Hematopoietic multipotent progenitor cell treated with erythropoietin and hydrocortisone succinate and interleukin-3 and kit ligand, for 15 days (in vitro differentiated cells): ENCODE results near the gene CR2.
A peak's percentile ranks its signal among the peaks of the same experiment; 100 is the strongest.
"Not testable (repeated sequence)": the region's sequence is repeated elsewhere in the genome, so short reads cannot be mapped to it uniquely, and the experiment has no call there.

ENCODE experiments used
- DNase-seq: peaks from one replicate; pipeline ENCODE4 v3.0.0-alpha.2; 2015; ENCODE audit warnings: low spot score

CR2 gene

DNA sequence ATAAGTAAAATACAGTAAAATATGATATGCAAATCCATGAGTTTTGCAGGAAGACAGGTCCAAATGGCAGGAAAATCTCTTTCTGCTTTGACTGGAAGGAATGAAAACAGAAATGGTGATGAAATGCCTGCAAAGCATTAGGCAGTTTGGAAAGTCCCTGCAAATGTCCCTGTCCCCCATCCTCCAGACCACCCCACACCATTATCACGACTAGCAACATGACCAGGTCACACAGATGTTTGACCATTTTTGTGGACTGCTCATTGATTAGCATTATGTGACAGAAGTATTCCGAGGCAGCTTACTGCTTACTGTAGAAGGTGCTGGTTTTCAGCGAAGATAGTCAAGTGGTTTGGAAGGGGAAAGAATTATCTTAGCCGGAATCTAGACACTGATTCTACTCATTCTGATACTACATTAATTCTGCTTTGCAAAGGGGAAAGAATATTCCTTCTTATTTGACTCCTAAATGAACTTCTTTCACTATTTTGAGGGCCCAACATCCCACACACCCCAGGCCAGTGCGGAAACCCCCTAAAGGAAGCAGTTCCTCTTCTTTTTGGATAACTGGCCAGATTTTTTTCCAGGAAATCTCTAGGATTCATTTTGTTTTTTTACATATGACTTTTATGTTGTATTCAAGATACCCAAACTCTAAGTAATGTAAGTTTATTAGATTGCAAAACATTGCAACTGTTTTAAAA, 9.5 kb upstream of the CR2 start:
- DNase-seq, result no peak

DNA sequence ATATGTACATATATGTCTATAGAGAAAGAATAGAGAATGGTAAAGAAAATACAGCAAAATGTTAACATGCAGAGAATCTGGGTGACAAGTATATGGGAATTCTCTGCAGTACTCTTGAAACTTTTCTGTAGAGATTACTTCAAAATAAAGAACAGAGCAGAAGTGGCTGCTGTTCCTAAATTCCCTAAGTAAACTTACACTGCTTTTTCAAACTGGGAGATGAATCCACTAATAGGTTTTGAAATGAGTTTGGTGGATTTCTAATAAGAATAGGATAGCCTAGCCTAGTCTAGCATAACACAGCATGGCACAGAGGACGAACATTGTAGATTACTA, 450 bp upstream of the CR2 start:
- no peak for DNase-seq

DNA sequence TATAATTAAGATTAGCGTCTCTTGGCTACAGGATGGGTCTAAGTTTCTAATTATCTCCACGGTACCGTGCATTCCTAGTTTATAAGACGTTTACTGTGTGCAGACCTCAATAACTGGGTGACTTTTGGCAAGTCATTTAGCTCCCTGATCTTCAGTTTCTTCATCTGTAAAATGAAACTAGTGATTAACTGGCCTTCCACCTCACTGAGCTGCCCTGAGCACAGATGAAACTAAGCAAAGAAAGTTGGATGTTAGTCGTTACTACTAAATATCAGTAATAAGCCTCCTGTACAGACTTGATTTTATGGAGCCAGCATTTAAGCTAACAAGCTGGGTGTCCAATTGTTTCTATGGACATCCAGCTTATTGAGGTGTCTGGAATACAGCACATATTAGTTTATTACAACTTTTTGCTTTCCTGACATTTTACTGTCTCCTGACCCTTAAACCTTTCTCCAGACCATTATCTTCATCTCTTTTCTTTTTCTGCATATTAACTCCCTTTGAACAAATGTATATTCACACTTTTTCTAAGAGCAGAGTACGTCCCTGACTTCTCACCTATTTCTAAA, 1.1 kb downstream of the CR2 start:
- no peak for DNase-seq

DNA sequence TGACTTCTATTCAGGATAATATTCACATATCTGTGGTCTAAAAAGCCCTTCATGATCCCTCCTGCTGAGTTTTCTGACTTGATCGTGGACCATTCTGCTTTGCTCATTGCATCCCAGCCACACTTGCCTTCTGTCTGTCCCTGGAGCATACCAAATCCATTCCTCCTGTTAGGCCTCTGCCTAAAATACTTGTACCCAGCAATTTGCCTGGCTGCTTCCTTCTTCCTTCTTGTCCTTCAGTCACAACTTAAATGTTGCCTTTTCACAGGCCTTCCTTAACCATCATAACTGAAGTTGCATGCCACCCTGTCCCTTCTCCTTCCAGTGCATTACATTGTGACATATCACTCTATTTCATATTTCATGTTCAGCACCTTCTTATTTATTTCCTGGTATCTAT, 4.3 kb downstream of the CR2 start:
- no peak for DNase-seq

DNA sequence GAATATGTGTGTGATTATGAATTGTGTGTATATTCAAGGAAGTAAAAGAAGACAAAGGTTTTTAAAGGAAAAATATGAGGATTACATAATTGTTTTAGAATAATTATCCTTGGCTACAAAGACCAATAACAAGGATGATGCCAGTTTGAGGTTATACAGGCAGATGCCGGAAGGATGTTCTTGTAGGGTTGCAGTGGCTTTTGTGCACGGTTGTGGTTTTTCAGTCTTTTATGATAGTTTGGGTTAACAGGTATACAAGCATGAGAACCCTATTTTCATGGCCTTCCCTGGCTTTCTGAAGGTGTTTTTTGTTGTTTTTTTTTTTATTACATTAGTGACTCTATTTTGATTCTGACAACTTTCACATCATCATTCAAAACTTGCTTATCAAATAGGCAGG, 4.9 kb downstream of the CR2 start:
- DNase-seq, result no peak

DNA sequence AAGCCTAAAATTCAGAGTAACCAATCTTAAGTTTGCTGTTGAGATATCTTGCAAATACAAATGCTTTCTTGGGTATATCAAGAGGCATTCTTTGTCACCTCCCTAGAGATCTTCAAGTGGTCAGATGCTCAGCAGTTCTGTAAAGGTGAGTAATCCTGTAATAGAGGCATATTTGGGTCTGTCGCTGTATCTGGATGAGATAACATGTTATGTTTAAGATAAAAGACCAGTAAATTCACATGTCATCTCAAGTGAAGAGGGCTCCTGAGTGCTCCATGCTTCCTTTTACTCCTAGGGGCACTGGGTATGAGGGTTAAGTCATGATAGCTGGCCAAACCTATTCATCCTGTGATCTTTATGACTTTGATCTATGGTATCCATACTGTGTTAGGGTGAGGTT, 7.5 kb downstream of the CR2 start:
- DNase-seq, result no peak

DNA sequence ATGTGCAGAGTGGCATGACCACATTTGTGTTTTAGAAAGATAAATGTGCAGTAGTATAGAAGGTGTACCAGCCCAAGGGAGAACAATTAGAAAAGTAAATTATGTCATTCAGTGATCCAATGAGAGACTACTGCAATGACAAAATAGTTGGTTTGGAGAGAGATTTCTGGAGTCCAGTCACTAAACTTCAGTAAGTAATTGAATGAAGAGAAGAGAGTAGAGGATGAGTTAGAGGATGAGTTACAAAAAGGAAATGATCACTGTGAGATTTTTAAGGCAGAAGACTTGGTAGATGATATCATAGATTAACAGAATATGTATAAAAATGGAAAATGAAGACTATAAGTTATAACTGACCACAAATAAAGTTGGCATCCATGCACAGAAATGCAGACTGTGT, 8.4 kb downstream of the CR2 start:
- no peak for DNase-seq

DNA sequence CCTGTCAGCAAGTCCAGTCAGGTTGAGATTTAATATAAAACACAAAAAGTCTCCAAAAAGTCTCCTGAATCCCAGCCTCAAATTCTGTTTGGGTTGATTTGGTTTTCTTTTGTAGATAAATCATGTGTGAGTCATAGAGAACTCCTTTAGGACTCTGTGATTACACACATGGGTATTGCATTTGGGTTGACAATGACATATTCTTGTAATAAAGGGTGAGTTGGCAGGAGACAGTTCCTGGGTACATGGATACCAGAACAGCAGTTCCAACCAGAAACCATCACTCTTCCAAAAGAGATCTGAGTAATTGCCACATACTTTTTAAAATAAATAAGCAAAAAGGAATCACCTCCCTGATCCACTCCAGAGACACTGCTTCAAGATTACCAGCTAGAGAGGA, 8.9 kb downstream of the CR2 start:
- no peak for DNase-seq

DNA sequence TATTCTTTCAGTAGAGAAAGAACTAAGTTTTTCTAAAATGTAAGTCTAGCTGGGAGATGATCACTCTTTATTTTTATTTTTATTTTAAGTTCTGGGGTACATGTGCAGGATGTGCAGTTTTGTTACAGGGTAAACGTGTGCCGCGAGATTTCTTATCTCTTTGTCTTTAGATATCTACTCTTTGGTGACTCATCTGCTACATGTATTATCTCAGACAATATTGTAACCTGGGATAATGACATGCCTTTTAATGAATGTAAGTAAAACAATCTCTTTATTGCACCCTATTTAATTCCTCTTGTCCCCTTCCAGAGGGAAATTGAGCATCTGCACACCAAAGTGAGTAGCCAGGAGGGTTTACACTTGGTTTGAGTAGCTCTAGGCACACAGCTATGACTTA, 9.4 kb downstream of the CR2 start:
- no peak for DNase-seq

DNA sequence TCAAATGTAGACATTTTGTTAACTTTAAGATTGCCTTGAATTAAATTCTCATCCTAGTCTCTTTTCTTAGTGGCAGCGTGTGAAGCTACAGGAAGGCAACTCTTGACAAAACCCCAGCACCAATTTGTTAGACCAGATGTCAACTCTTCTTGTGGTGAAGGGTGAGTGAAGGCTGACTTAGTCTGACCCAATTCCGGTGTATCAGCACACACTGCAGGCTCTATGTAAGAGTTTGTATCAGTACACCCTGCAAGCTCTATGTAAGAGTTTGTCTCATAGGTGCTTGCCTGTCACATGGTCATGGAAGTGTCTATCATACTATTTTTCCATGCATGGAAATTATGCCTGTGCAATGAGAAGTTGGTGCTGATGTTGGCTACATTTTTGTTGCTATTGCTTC, 16.8 kb downstream of the CR2 start:
- no peak for DNase-seq

DNA sequence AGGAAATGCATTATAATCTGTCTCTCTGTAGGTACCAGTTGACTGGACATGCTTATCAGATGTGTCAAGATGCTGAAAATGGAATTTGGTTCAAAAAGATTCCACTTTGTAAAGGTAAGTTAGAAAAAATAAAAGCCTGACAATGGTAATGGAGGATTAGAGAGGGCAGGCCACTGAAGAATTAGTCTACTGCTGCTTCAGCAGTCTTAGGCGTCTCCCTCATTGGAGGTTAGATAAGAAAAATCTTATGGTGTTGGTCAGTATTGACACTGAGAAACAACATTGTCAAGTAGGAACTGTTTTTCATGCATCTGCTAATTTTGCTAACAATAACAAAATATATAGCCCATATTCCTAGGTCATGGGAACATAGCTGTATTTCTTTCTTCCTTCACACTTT, 20.1 kb downstream of the CR2 start:
- no peak for DNase-seq

DNA sequence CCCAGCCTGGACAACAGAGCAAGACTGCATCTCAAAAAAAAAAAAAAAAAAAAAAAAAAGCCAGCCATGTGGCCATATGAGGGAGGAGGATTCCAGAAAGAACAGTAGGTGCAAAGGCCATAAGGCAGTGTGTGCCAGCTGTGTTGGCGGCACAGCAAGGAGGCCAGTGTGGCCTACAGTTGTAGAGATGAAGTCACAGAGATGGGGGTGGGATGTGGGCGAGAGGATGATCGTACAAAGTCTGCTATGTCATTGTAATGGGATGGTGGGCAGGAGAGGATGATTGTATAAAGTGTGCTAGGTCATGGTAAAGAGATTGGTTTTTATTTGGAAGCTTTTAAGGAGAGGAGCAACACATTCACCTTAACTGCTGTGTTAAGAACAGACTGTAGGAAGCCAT, 32.1 kb downstream of the CR2 start:
- DNase-seq, result no peak

DNA sequence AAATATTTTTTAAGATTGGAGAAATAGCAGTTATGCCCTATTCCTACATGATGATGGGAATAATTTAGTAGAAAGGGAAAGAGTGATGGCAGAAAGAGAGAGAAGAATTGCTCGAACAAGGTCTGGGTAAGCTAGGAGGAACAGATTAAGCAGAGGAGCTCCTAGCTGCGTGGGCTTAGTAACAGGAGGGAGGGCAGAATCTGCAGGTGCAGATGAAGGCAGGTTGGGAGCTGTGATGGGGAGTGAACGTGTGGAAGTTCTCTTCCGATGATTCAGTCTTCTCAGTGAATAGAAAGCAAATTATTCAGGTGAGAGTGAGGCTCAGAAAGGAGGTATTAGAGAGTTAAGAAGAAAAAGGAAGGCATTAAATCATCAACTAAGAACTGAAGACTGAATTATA, 33.5 kb downstream of the CR2 start:
- no peak for DNase-seq

DNA sequence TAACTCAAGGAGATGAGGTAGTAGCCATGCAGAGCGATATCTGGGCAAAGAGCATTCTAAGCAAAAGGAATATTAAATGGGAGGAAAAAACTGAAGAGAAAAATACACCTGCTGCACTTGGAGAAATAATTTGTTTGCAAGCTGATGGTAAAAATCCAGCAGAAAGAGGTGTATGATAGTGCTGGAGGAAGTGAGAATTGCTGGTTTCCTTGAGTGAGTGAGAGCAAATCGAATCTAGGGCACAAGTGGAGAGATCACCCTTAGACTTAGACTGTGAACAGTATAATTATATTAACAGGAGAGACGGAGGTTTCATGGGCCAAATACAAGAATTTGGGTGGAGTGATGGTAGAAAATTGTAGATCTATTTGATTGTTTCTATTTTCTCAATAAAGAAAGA, 39.1 kb downstream of the CR2 start:
- no peak for DNase-seq

DNA sequence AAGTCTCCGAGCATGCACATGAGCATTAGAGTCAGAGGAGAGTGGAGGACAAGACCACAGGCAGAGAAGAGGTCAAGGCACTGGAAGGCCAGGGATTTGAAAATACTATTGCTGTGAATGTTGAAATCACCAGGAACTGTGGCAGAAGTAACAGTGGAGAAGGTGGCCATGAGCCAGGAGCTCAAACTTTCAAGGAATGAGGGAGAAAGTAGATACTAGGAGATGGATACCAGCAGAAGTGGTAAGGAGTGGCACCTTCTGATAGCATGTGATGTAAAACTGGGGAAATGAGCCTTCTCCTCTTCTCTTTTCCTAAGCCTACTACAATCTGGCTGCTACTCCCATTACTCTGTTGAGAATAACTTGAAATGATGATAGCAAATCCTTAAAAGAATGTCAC, 40.0 kb downstream of the CR2 start:
- DNase-seq, result no peak

DNA sequence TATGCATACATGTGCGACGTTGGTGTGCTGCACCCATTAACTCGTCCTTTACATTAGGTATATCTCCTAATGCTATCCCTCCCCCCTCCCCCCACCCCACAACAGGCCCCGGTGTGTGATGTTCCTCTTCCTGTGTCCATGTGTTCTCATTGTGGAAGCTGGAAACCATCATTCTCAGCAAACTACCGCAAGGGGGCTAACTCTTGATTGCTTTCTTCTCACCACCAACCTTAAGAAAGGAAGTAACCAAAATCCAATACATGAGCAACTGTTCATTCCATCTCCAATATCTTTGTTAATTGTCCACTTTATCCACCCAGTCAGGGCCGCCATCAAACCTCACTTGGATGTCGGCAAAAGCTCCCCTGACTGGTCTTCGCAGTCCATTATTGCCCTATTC, 41.2 kb downstream of the CR2 start:
- not testable (repeated sequence) for DNase-seq

DNA sequence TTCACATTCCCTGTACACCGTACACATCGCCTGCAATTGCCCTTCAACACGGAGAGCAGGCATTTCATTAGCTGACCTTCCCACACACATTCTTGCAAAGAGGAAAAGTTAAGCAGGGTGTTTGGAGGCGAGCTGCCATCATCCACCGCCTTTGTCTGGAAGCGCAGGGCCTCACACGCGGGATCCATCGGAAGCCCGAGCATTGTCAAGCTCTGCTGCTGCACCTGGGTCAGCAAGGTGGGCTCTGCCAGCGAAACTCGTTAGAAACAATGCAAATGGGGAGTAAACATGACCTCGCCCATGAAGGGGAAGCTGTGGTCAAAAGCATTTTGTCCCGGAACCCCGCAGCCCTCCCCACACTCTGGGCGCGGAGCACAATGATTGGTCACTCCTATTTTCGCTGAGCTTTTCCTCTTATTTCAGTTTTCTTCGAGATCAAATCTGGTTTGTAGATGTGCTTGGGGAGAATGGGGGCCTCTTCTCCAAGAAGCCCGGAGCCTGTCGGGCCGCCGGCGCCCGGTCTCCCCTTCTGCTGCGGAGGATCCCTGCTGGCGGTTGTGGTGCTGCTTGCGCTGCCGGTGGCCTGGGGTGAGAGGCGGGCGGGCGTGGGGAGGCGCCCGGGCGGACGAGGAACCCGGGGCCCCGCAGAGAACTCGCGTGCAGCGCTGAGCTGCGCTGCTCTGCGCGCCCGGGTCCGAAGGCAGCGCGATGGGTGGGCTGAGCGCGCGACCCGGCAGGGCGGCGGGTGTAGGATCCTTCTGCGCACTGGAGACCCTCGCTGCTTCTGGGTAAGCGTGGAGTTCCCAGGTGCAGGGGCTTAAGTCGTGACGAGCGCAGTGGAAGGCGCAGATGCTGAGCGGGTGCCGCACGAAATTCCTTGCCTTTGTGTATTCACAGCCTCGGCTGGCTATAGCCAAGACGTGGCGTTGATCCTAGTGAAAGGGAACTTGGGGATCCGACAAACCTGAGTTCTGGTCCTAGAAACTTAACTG, 42.0 kb downstream of the CR2 start, which contains the start of gene CR1:
Gene CR1 (plus strand): TSS at position 357 of the 992 bp plus-strand sequence. CDS start 111 bp downstream, at position 468.
- peak; percentile 41 for DNase-seq

DNA sequence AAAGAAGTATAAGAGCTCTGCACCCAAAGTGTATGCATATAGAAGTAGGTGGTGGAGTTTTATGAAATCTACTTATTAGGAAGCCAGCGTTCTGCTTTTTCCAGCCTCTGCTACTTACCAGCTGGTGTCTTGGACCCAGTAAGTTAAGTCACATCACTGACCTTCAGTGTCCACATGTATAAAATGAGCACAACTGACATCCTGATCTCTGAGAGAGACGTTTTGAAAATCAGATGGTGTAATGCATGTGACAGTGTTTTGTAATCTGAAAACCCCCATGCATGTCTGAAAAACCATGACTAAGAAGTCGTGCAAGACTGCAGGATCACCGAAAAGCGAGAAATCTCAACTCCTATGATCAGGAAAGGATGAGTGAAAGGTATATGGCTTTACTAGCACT, 43.8 kb downstream of the CR2 start:
- no peak for DNase-seq

DNA sequence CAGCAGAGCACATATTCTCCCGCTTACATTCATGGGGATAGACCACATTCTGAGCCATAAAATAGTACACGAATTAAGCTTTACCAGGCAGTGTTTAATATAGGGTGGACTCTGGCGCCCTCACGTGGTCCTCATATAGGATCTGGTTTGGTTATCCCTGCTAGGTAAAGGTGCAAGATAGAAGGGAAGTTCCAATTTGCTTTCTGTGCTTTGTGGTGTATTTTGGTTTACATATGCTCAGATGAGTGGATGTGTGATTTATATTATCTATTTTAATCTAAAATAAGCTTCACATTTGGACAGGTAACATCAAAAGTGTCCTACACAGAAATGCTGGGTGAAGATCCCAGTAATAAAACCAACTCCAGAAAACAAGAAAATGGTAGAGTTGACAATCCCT, 45.4 kb downstream of the CR2 start:
- peak; percentile 84 for DNase-seq

DNA sequence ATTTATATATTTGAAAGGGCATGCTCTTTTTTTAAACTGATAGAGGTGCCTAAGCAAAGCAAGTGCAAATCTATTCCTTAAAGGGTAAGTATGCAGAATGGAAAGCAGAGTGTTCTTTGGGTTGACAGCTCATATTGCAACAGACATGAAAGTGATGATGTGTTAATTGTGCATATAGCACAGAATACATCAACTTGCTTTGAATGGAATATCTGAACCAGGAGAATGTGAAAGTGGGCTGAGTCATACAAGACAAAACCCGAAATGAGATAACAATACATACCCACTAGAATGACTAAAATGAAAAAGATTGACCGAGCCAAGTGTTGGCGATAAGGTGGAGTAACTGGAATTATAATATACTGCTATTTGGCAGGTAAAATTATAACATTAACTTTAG, 46.2 kb downstream of the CR2 start:
- no peak for DNase-seq

DNA sequence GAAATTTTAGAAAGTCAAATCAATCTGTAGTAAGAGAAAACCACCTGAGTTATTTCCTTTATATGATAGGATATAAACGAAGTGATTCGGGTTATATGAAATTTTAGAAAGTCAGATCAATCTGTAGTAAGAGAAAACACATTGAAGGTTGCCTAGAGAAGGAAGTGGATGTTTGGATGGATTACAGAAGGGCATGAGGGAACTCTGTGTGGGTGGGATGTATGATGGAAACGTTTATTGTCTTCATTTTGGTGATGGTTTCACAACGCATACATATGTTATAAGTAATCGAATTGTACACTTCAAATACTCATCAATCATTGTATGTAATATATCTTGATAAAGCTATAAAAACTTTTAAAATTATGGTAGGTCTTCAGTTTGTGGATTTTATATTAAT, 46.9 kb downstream of the CR2 start:
- DNase-seq, result no peak

DNA sequence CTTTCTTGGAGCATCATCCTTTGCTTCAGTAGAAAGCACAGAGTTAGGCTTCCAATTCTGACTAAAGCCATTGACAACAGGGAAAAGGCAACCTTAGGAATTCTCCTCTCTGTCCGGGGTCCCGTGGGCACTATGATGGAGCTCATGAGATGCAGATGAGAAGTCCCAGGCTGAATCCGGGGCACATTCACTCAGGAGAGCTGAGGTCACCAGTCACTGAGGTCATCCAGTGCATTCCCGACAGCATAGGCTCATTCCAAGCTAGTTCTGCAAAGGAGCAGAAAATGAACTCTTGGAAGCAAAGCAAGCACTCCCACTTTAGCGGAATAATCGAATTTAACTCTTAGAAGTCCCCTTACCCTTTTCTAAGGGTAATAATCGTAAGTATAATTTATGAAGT, 48.6 kb downstream of the CR2 start:
- no peak for DNase-seq

DNA sequence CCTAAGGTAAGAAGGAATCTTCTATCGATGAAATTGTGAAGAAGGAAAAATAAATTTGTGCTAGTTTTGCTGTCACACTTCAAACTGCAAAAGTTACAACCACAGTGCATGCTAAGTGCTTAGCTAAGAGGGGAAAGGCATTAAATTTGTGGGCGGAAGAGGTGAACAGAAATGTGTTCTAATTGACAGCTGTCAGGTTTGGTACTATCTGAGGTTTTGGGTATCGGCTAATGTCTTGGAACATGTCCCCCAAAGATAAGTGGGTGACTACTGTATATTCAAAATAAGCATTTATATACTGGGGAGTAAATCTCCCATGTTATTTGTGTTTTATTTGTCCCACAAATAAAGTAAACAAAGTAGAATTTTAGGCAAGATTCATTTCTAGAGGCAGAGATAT, 49.8 kb downstream of the CR2 start:
- peak; percentile 53 for DNase-seq
